Upper lobe of left lung (tissue), 4 donors: ENCODE results near the gene ZNF583.

Source experiments
- EP300 ChIP-seq, 4 donors: sonication (generic); formaldehyde crosslinking; IDR thresholded peaks; one replicate each; pipeline ENCODE4 v1.5.1; 2017; ENCODE audit warnings: antibody characterized with exemption in 4 of 4, control low read depth in 2 of 4
- POLR2A ChIP-seq, 4 donors: fragments of 450-650 bp; IDR thresholded peaks; one replicate each; pipeline ENCODE4 v1.5.1; 2016 to 2017; ENCODE audit warnings: antibody characterized with exemption in 4 of 4, mild to moderate bottlenecking in 2 of 4

- peak in 3 of 4 donors; percentile 16 to 53 (median 28) for TF ChIP-seq POLR2A (IDR thresholded peaks at IDR 0.05)
- TF ChIP-seq EP300 (IDR thresholded peaks at IDR 0.05), result no peak
These were observed at the start of gene ZNF583 for GRCh38 chr19:56403764-56404704.
